ENCODE results near the gene ZBTB17.

The ZBTB17 gene

DNA sequence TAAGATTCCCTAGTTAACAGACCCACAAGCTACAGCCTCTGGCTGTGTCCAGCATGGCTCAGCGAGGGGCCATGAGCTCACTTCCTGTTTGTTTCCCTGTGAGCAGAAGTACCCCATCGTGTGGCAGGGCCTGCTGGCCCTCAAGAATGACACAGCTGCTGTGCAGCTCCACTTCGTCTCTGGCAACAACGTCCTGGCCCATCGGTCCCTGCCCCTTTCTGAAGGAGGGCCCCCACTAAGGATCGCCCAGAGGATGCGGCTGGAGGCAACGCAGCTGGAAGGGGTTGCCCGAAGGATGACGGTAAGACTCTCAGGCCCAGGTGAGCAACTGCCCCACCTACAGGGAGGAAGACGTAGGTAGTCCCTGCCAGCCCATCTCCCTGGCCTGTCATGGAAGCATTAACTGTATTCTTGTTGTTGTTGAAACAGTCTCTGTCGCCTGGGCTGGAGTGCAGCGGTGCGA is 38.2 kb downstream of the ZBTB17 start:
- Histone ChIP-seq H3K27me3 (ENCODE audit: insufficient read depth, low read length, poor library complexity, severe bottlenecking) (no peaks in the 10 kb centered on the region), H3F3A (ENCODE audit: low read depth) (no peaks in the 10 kb centered on the region; the same call in 1 of the 2 replicates), H2AFZ (ENCODE audit: low read length) (no peak overlapping the region), H3K36me3 (ENCODE audit: insufficient read depth, low read length) (peaks cover 93% of the 10 kb centered on the region; the same call in 1 of the 2 replicates), H3K79me2 (ENCODE audit: insufficient read depth, low read length) (no peaks in the 10 kb centered on the region), H4K20me1 (ENCODE audit: insufficient read depth, low read length, poor library complexity, severe bottlenecking) (no peaks in the 10 kb centered on the region), H3K4me2 (ENCODE audit: low read depth, low read length, poor library complexity, severe bottlenecking) (no peak overlapping the region), H3K9ac (ENCODE audit: low read depth, low read length, poor library complexity, severe bottlenecking) (no peak overlapping the region), H3K4me3 (ENCODE audit: low read length, poor library complexity, severe bottlenecking) (no peak overlapping the region), H3K9me3 (ENCODE audit: insufficient read depth, low read depth, low read length) (no peaks in the 10 kb centered on the region), H3K4me1 (ENCODE audit: insufficient read depth, low read length, poor library complexity, severe bottlenecking) (no peaks in the 10 kb centered on the region), H3K9me2 (replicated peaks; ENCODE audit: low read depth, low read length) (no peaks in the 10 kb centered on the region)
- no peak for TF ChIP-seq EZH2phosphoT487 (IDR thresholded peaks at IDR 0.05; ENCODE audit: borderline replicate concordance)
- TF ChIP-seq, protein P1, sequence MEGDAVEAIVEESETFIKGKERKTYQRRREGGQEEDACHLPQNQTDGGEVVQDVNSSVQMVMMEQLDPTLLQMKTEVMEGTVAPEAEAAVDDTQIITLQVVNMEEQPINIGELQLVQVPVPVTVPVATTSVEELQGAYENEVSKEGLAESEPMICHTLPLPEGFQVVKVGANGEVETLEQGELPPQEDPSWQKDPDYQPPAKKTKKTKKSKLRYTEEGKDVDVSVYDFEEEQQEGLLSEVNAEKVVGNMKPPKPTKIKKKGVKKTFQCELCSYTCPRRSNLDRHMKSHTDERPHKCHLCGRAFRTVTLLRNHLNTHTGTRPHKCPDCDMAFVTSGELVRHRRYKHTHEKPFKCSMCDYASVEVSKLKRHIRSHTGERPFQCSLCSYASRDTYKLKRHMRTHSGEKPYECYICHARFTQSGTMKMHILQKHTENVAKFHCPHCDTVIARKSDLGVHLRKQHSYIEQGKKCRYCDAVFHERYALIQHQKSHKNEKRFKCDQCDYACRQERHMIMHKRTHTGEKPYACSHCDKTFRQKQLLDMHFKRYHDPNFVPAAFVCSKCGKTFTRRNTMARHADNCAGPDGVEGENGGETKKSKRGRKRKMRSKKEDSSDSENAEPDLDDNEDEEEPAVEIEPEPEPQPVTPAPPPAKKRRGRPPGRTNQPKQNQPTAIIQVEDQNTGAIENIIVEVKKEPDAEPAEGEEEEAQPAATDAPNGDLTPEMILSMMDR (conservative IDR thresholded peaks at IDR 0.05; ENCODE audit: low read length) = no peak; the same call in 1 of the 2 replicates

DNA sequence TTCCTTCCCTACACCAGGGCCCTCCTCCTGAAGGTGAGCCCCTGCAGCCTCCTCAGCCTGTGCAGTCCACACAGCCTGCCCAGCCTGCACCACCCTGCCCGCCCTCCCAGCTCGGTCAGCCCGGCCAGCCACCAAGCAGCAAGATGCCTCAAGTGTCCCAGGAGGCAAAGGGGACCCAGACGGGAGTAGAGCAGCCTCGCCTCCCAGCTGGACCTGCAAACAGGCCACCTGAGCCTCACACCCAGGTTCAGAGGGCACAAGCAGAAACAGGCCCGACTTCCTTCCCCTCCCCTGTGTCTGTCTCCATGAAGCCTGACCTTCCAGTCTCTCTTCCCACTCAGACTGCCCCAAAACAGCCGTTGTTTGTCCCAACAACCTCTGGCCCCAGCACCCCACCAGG is 38.8 kb downstream of the ZBTB17 start:
- H3K36me3 ChIP-seq (ENCODE audit: insufficient read depth, low read length) = peaks cover 93% of the 10 kb centered on the region; the same call in 1 of the 2 replicates
- H2AFZ ChIP-seq (ENCODE audit: low read length) = no peak overlapping the region

DNA sequence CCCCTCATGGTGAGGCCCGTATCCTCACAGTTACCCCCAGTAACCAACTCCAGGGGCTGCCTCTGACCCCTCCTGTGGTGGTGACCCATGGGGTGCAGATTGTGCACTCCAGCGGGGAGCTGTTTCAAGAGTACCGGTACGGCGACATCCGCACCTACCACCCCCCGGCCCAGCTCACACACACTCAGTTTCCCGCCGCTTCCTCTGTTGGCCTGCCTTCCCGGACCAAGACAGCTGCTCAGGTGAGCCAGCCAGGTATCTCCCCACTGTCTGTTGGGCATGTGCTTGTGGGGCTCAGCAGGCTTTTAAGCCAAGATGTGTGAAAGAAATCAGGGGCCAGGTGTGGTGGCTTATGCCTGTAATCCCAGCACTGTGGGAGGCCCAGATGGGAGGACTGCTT is 39.9 kb downstream of the ZBTB17 start:
- TF ChIP-seq, protein P1 (conservative IDR thresholded peaks at IDR 0.05; ENCODE audit: low read length) = no peak
- no peak for TF ChIP-seq EZH2phosphoT487 (IDR thresholded peaks at IDR 0.05; ENCODE audit: borderline replicate concordance)
- H3K9me2 ChIP-seq (replicated peaks; ENCODE audit: low read depth, low read length) = no peaks in the 10 kb centered on the region
- no peak overlapping the region for H3K9ac ChIP-seq (ENCODE audit: low read depth, low read length, poor library complexity, severe bottlenecking)
- H3K79me2 ChIP-seq (ENCODE audit: insufficient read depth, low read length) = no peaks in the 10 kb centered on the region
- peaks cover 93% of the 10 kb centered on the region; the same call in 1 of the 2 replicates for H3K36me3 ChIP-seq (ENCODE audit: insufficient read depth, low read length)
- H2AFZ ChIP-seq (ENCODE audit: low read length) = no peak overlapping the region
- no peaks in the 10 kb centered on the region; the same call in 1 of the 2 replicates for H3F3A ChIP-seq (ENCODE audit: low read depth)
- H3K4me3 ChIP-seq (ENCODE audit: low read length, poor library complexity, severe bottlenecking) = no peak overlapping the region
- H3K27me3 ChIP-seq (ENCODE audit: insufficient read depth, low read length, poor library complexity, severe bottlenecking) = no peaks in the 10 kb centered on the region
- no peaks in the 10 kb centered on the region for H3K4me1 ChIP-seq (ENCODE audit: insufficient read depth, low read length, poor library complexity, severe bottlenecking)
- no peak overlapping the region for H3K4me2 ChIP-seq (ENCODE audit: low read depth, low read length, poor library complexity, severe bottlenecking)
- no peaks in the 10 kb centered on the region for H4K20me1 ChIP-seq (ENCODE audit: insufficient read depth, low read length, poor library complexity, severe bottlenecking)
- no peaks in the 10 kb centered on the region for H3K9me3 ChIP-seq (ENCODE audit: insufficient read depth, low read depth, low read length)

More for the DNA sequence above, 38.8 kb downstream of the ZBTB17 start:
- H3F3A ChIP-seq (ENCODE audit: low read depth) = no peaks in the 10 kb centered on the region; the same call in 1 of the 2 replicates
- H3K4me1 ChIP-seq (ENCODE audit: insufficient read depth, low read length, poor library complexity, severe bottlenecking) = no peaks in the 10 kb centered on the region
- H3K9me3 ChIP-seq (ENCODE audit: insufficient read depth, low read depth, low read length) = no peaks in the 10 kb centered on the region
- H3K9ac ChIP-seq (ENCODE audit: low read depth, low read length, poor library complexity, severe bottlenecking) = no peak overlapping the region
- H3K79me2 ChIP-seq (ENCODE audit: insufficient read depth, low read length) = no peaks in the 10 kb centered on the region
- no peaks in the 10 kb centered on the region for H3K27me3 ChIP-seq (ENCODE audit: insufficient read depth, low read length, poor library complexity, severe bottlenecking)
- TF ChIP-seq EZH2phosphoT487 (IDR thresholded peaks at IDR 0.05; ENCODE audit: borderline replicate concordance) = no peak
- TF ChIP-seq, protein P1 (conservative IDR thresholded peaks at IDR 0.05; ENCODE audit: low read length) = no peak
- no peak overlapping the region for H3K4me2 ChIP-seq (ENCODE audit: low read depth, low read length, poor library complexity, severe bottlenecking)
- no peak overlapping the region for H3K4me3 ChIP-seq (ENCODE audit: low read length, poor library complexity, severe bottlenecking)
- no peaks in the 10 kb centered on the region for H3K9me2 ChIP-seq (replicated peaks; ENCODE audit: low read depth, low read length)
- no peaks in the 10 kb centered on the region for H4K20me1 ChIP-seq (ENCODE audit: insufficient read depth, low read length, poor library complexity, severe bottlenecking)

Data from Loucy (cell line).